ENCODE measurements around the gene CCDC6. TPM values are rescaled to one million over a fixed set of nuclear protein-coding genes. Genes with fewer than 3 reads are reported as not detected.
"Not testable (repeated sequence)": the region's sequence is repeated elsewhere in the genome, so short reads cannot be mapped to it uniquely, and the experiment has no call there.

CCDC6 gene
- total and polyA plus RNA-seq, 2 of the 8 experiments (the other 6 are each of a cell fraction or from before 2014, with no cell fraction given) = 42.2 to 74.4 TPM

DNA sequence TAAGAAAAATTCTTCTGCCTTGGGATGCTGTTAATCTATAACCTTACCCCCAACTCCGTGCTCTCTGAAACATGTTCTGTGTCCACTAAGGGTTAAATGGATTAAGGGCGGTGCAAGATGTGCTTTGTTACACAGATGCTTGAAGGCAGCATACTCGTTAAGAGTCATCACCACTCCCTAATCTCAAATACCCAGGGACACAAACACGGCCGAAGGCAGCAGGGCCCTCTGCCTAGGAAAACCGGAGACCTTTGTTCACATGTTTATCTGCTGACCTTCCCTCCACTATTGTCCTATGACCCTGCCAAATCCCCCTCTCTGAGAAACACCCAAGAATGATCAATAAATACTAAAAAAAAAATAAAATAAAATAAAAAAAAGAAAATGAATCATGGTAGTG, 161.6 kb downstream of the CCDC6 start:
- WGBS, 2 experiments (ENCODE audit: extremely low coverage in 1 of 2, insufficient coverage in 1 of 2, insufficient read length in 1 of 2, insufficient replicate concordance in 2 of 2, low coverage in 1 of 2, low lambda C conversion rate in 2 of 2, missing lambda C conversion rate in 1 of 2) = 78% methylated on average over 6 of the region's 6 CpGs; no CpG with 5 or more reads in 1 of the 2 experiments
- POLR2A ChIA-PET (ENCODE audit: partially characterized antibody) = not testable (repeated sequence)

DNA sequence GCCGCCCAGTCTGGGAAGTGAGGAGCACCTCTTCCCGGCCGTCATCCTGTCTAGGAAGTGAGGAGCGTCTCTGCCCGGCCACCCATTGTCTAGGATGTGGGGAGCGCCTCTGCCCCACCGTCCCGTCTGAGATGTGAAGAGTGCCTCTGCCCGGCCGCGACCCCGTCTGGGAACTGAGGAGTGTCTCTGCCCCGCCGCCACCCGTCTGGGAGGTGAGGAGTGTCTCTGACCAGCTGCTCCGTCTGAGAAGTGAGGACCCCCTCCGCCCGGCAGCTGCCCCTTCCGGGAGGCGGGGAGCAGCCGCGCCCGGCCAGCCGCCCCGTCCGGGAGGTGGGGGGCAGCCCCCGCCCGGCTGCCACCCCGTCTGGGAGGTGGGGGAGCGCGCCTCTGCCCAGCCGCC, 162.2 kb downstream of the CCDC6 start:
- DNase-seq (ENCODE audit: low read depth in 1 of 2, low spot score in 2 of 2); H4K5ac ChIP-seq (ENCODE audit: insufficient read length, low read depth, low read length); H3K4me1 ChIP-seq (replicated peaks in 1 of 4; ENCODE audit: control insufficient read depth in 3 of 4, insufficient read depth in 4 of 4, low read length in 3 of 4); H4K20me1 ChIP-seq (replicated peaks in 1 of 2; ENCODE audit: control insufficient read depth in 1 of 2, insufficient read depth in 2 of 2, low read length in 2 of 2); H3K23ac ChIP-seq (ENCODE audit: insufficient read length); H3K4me3 ChIP-seq (ENCODE audit: extremely low read depth in 1 of 4, insufficient read depth in 2 of 4, low read depth in 3 of 4, low read length in 4 of 4); H3K56ac ChIP-seq (replicated peaks; ENCODE audit: insufficient read length, low read depth, low read length); FAIRE-seq; H3K27ac ChIP-seq (ENCODE audit: low read depth, low read length); H4K91ac ChIP-seq (replicated peaks; ENCODE audit: insufficient read length, low read length); H3K4ac ChIP-seq (replicated peaks; ENCODE audit: insufficient read length, low read depth, low read length); H3K36me3 ChIP-seq (ENCODE audit: control insufficient read depth in 2 of 4, insufficient read depth in 4 of 4, low read length in 3 of 4); H3K23me2 ChIP-seq (ENCODE audit: low read depth, low read length); H3K9ac ChIP-seq (replicated peaks in 1 of 4; ENCODE audit: extremely low read depth in 1 of 4, low read depth in 3 of 4, low read length in 3 of 4); H2BK5ac ChIP-seq (ENCODE audit: low read depth, low read length); H3K18ac ChIP-seq (ENCODE audit: extremely low read depth, low read length); H3K79me2 ChIP-seq (ENCODE audit: control insufficient read depth in 1 of 2, insufficient read depth in 2 of 2, low read length in 2 of 2); H2BK15ac ChIP-seq (ENCODE audit: low read length); POLR2A ChIA-PET (ENCODE audit: partially characterized antibody); H2BK12ac ChIP-seq (ENCODE audit: low read depth, low read length); H2BK120ac ChIP-seq (replicated peaks; ENCODE audit: low read depth, low read length); H2AFZ ChIP-seq (ENCODE audit: low read length); H2AK5ac ChIP-seq (ENCODE audit: low read depth, low read length); H3K4me2 ChIP-seq (ENCODE audit: insufficient read depth in 1 of 2, low read depth in 2 of 2, low read length in 2 of 2); H4K8ac ChIP-seq (ENCODE audit: extremely low read depth, insufficient read depth, low read length); CTCF ChIA-PET (ENCODE audit: partially characterized antibody); H3K27me3 ChIP-seq (replicated peaks in 1 of 4; ENCODE audit: control insufficient read depth in 3 of 4, extremely low read depth in 1 of 4, insufficient read depth in 3 of 4, low read length in 3 of 4); H3K79me1 ChIP-seq (ENCODE audit: low read depth, low read length); H3K14ac ChIP-seq (ENCODE audit: insufficient read length); H2BK20ac ChIP-seq (ENCODE audit: low read length): not testable (repeated sequence)
- peaks cover 3 to 17% of the 10 kb centered on the region in 2 experiments; a peak in 3 of 4 replicates for H3K9me3 ChIP-seq (ENCODE audit: insufficient read depth in 2 of 2, low read depth in 1 of 2, low read length in 1 of 2)
- 91% methylated on average over 9 of the region's 32 CpGs; no CpG with 5 or more reads in 1 of the 2 experiments for WGBS, 2 experiments (ENCODE audit: extremely low coverage in 1 of 2, insufficient coverage in 1 of 2, insufficient read length in 1 of 2, insufficient replicate concordance in 2 of 2, low coverage in 1 of 2, low lambda C conversion rate in 2 of 2, missing lambda C conversion rate in 1 of 2)

More for the DNA sequence above, 161.6 kb downstream of the CCDC6 start:
- H2BK5ac ChIP-seq (ENCODE audit: low read depth, low read length); H3K23ac ChIP-seq (ENCODE audit: insufficient read length); H3K18ac ChIP-seq (ENCODE audit: extremely low read depth, low read length); H4K91ac ChIP-seq (replicated peaks; ENCODE audit: insufficient read length, low read length); H2BK20ac ChIP-seq (ENCODE audit: low read length); H3K14ac ChIP-seq (ENCODE audit: insufficient read length); H4K8ac ChIP-seq (ENCODE audit: extremely low read depth, insufficient read depth, low read length); H3K36me3 ChIP-seq (ENCODE audit: control insufficient read depth in 2 of 4, insufficient read depth in 4 of 4, low read length in 3 of 4); H4K20me1 ChIP-seq (replicated peaks in 1 of 2; ENCODE audit: control insufficient read depth in 1 of 2, insufficient read depth in 2 of 2, low read length in 2 of 2); H3K79me2 ChIP-seq (ENCODE audit: control insufficient read depth in 1 of 2, insufficient read depth in 2 of 2, low read length in 2 of 2); H3K9ac ChIP-seq (replicated peaks in 1 of 4; ENCODE audit: extremely low read depth in 1 of 4, low read depth in 3 of 4, low read length in 3 of 4); H2BK15ac ChIP-seq (ENCODE audit: low read length); FAIRE-seq; H3K79me1 ChIP-seq (ENCODE audit: low read depth, low read length); H3K4me2 ChIP-seq (ENCODE audit: insufficient read depth in 1 of 2, low read depth in 2 of 2, low read length in 2 of 2); H2AFZ ChIP-seq (ENCODE audit: low read length); H3K4me1 ChIP-seq (replicated peaks in 1 of 4; ENCODE audit: control insufficient read depth in 3 of 4, insufficient read depth in 4 of 4, low read length in 3 of 4); H3K23me2 ChIP-seq (ENCODE audit: low read depth, low read length); H3K56ac ChIP-seq (replicated peaks; ENCODE audit: insufficient read length, low read depth, low read length); H2BK120ac ChIP-seq (replicated peaks; ENCODE audit: low read depth, low read length); DNase-seq (ENCODE audit: low read depth in 1 of 2, low spot score in 2 of 2); CTCF ChIA-PET (ENCODE audit: partially characterized antibody); H3K27ac ChIP-seq (ENCODE audit: low read depth, low read length); H3K4me3 ChIP-seq (ENCODE audit: extremely low read depth in 1 of 4, insufficient read depth in 2 of 4, low read depth in 3 of 4, low read length in 4 of 4); H2BK12ac ChIP-seq (ENCODE audit: low read depth, low read length); H3K4ac ChIP-seq (replicated peaks; ENCODE audit: insufficient read length, low read depth, low read length); H2AK5ac ChIP-seq (ENCODE audit: low read depth, low read length); H3K27me3 ChIP-seq (replicated peaks in 1 of 4; ENCODE audit: control insufficient read depth in 3 of 4, extremely low read depth in 1 of 4, insufficient read depth in 3 of 4, low read length in 3 of 4); H4K5ac ChIP-seq (ENCODE audit: insufficient read length, low read depth, low read length): not testable (repeated sequence)
- peaks cover 3 to 17% of the 10 kb centered on the region in 2 experiments; a peak in 3 of 4 replicates for H3K9me3 ChIP-seq (ENCODE audit: insufficient read depth in 2 of 2, low read depth in 1 of 2, low read length in 1 of 2)

All from H1 (cell line).